T follicular helper cell (primary cell): ENCODE results near the gene NPC2.
"Not testable (repeated sequence)": the region's sequence is repeated elsewhere in the genome, so short reads cannot be mapped to it uniquely, and the experiment has no call there.

Experiments
- DNase-seq: peaks from one replicate; pipeline ENCODE4 v3.0.0-alpha.2; 2020; ENCODE audit warnings: low read depth

NPC2 gene

DNA sequence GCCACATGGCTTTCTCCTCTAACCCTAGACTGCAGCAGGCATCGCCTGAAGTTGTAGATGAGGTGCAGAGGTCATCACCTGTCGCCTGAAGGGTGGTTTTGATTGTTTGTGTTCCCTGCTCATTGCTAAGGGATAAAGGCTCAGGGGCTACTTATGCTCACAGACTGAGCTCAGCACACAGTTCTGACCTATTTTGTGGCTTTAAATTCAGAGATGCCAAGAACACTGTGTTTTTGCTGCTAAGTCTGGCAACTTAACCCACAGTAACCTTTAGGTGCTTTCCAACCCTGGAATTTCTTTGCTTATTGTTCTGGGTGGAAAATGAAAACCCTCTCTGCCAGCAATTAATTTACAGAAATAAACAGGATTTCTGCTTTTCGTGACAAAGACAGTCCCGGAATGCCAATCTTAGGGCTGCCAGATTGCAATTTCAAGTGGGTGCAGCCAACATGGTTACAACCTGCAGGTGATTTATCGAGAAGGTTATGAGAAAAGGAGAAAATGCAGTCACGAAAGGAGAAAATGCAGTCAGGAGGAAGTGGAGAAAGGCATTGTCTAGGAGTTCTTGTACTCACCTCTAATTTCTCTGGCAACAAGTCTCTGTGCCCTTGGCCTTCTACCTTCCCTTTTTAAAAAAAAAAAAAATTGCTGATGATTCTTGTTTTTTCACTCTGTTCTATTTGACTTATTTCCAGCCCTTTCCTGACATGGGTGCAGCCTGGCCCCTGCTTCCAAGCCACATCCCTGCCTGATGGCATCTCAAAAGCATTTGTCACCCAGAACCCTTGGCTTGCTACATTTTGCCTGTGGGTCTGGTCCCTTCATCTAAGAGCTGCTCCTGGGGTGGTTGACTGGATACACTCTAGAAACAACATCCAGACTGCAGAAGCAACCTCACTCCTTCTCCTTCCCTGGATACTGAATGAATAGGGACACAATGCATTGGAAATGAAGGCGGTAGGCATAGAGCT, 23.3 kb downstream of the NPC2 start:
- no peak for DNase-seq

DNA sequence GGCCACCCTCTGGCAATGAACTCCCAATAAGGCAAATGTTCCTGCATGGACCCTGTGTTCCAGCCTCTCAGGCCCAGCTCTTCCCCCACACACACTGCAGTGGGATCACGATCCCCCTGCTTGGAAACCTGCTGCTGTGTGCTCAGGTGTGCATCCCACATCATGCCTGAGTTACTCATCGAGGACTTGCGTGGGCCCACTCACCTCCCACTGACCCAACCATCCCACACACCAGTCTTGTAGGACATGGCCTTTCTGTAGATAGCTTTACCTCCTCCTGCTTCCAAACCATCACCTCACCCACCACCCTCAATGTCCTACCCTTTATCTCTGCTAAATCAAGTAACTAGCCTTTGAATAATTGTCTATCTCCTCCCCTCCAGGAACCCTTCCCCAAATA, 24.6 kb downstream of the NPC2 start:
- DNase-seq: no peak

DNA sequence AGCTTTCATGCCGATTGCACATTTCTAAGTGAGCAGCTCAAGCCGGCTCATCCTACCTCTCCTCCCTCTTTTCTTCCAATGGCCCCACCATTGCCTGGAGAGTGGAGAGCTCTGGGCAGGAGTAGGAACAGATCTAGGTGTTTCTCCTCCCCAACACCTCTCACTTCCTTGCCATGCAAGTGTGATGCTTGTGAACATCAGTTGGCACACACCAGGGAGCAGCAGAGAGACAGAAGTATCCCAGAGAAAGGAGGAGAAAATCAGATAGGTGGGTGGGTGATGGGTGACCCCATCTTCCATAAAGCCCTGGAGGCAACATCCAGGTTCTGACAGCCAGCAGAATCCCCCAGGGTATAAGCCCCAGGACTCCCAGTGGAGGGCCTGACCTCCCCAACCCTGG, 27.8 kb downstream of the NPC2 start:
- DNase-seq: no peak

DNA sequence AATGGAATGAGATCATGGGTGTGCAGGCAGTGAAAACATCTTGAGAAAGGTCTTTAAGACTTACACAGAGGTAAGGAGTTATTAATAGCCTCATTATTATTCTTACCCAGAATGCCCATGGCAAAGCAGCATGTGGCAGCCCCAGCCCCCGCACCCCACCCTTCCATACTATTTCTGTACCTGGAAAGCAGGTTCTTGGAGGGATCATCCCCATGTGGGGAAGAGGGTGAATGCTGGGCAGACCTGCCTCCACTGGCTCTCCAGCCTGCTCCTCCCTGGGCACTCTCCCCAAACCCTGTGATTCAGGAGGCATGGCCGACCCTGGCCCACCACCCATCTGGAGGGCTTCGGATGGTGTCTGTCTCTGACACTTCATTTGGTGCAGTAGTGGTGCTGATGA, 28.3 kb downstream of the NPC2 start:
- DNase-seq: no peak

DNA sequence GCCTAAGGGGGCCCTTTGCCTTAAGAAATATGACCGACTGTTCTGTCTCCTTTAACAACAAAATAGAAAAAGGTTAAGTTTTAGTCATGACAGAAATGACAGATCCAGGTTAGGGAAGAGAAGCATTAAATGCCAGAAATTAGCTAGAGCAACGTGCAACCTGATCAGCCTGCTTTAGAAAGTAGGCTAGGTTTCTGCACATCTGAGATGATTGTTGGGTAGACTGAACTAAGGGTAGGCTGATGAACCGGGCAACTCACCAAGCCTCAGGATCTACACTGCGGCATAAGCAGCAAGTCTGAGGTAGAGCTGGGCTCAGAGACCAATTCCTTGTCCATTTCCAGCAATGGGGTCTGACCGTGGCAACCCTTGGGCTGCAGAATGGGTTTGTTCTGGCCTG, 29.4 kb downstream of the NPC2 start:
- no peak for DNase-seq

DNA sequence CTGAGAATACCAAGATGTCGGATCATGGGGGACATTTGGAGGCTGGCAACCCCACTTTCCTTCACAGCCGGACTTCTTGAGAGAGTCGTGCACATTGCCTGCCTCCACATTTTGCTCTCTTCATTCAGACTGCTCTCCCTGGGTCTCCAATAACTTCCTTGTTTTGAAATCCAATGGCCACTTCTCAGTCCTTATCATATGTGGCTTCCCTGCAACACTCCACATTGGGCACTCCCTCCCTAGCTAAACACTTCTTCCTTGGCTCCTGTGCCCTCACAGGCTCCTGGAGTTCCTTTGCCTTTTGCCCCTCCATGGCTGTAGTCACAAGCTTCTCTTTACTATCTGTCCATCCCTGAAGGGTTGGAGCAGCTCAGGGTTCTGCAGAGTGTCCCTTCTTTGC, 30.1 kb downstream of the NPC2 start:
- no peak for DNase-seq

DNA sequence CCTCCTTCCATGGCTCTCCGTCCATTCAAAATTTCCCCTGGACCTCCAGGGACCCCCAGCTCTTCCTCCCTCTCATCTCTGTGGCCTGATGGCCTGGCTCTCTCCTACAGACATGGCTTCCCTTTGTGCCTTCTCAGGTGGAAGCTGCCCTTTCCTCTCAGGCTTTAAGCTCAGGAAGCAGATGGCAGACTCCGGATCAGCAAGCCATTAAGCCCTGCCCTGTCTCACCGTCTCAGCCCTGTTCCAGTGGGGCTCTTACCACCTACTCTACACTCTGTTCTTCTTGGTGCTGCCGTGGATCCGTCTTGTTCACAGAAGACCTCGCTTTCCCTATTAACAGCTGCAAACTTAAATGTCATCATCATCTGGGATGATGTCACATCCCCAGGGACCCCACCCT, 33.1 kb downstream of the NPC2 start:
- DNase-seq: no peak

DNA sequence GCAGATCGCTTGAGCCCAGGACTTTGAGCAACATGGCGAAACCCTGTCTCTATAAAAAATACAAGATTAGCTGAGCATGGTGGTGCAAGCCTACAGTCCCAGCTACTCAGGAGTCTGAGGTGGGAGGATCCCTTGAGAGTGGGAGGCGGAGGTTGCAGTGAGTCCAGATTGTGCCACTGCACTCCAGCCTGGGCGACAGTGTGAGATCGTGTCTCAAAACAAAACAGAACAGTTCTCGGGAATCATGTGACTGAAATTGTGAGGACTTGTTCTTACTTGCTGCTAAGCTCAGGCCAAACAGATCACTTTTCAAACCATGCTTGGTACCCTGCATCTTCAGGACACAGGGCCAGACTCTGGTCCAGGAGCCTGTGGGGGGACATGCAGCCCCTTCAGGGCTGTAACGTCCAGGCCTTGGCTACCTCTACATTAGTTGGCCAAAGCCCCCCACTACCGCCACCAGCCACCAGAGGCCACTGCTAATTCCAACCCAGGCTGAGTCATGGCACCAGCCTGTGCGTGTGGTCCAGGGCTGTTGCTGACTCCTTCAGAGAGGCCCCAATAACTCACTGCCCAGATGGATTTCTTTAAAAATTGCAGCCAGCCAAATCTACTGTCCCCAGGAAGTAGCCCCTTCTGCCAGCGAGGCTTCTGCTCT, 33.7 kb downstream of the NPC2 start:
- DNase-seq: no peak

DNA sequence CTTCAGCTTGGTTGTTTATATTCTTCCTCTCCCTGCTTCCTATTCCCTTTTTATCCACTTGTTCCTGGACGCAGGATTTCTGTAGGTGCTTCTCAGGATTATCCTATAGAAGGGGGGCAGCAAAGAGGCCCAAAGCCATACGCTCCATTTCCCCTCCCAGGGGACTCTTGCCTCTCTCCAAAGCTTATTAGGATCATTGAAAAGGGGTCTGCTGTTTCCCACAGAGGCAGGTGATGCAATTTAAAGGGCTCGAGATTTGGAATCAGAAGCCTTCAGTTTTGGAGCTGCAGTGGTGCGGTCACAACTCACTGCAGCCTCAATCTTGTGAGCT, 35.6 kb downstream of the NPC2 start:
- no peak for DNase-seq

DNA sequence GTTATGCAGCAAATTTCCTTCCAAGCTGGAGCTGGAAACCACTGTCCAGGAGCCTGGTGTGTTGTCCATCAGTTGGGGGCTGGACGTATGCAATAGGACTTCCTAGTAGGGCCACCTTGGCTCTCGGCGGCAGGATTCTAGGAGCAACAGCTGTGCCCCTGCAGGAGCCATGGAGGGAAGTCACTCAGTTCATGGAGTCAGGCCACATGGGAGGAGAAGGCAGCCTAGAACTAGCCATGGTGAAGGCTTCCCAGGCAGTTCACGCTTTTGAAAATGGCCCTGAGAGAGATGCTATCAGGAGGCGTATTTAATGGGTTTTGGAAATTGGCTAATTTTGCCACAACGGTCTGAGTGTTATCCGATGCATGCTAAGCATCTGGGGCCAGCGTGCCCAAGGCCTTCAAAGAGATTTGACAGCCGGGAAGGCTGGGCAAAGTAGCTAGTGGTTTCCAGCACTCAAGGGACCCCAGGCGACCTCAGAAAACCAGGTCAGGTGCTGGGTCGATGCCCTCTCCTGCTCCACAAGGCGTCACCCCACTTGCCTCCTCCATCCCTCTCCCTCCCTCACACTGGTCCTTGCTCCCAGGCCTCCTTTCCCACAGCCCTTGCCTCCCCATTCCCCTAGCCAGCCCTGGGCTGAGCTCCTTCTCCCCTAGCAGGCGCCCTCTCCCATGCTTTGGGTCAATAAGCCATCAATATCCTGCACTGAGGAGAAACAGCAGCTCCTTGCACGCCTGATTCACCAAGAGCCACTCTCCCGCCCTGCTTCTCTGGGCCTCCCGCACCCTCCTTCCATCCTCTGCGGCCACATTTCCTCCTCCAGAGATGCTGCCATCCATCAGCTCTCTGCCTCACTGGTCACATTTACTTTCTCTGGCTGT, 36.2 kb downstream of the NPC2 start:
- no peak for DNase-seq

DNA sequence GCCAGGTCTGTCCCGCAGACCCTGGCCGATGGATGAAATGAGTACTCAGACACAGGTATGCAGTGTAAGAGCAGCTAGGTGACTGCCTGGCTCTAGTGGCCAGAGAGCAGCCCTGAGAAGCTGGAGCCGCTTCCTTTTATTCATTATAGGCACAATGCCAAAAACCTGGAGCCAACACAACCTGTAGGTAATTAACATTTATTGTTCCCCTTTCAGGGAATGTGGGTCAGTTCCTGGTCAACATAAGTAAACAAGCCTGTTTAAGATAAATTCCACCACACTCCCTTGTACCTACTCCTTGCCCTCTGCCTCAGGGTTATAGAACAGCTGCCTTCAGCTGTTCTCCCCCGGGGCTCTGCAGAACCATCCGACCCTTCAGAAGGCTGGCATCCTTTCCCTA, 38.7 kb downstream of the NPC2 start:
- not testable (repeated sequence) for DNase-seq

DNA sequence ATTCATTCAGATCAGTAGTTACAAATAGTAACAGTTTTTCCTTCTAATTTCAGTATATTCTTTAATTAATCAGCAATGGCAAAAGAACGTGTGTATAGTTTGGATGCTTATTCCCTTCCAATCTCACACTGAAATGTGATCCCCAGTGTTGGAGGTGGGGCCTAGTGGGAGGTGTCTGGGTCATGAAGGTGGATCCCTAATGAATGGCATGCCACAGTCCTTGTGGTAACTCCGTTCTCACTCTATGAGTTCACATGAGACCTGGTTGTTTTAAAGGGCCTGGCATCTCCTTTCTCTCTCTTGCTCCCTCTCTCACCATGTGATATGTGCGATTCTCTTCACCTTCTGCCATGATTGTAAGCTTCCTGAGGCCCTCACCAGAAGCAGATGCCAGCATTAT, 48.2 kb downstream of the NPC2 start:
- no peak for DNase-seq

DNA sequence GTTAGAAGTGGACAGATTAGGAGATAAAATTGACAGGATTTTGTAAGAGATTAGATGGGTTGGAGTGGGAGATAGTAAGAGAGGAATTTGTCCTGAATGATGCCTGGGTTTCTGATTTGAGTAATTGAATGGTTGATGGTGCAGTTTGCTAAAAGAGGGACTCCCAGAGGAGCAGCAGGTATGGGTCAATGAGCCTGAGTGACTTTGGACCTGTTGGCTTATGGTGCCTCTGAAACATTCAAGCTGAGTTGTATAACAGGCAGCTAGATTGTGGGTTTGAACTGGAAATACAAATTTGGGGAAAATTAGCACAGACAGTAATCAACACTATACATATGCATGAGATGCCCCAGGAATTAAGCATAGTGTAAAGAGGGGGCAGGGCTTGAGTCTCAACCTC, 50.3 kb downstream of the NPC2 start:
- no peak for DNase-seq

DNA sequence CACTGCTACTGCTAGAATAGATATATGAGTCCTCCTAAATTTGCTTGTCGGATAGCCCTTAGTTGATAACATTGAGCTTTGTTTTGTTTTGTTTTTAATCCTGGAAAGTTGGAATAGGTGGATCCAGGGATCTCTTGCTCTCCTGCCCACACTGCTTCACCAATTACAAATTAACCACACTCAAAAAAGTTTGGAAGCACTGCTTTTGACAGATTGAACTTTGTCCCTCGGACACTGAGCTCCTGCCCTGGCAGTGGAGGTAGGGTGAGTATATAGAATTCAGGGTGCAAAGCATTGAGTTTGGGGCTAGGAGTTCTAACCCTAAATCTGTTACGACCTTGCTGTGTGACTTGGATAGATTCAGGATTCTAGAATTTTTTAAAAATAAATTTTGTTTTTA, 52.0 kb downstream of the NPC2 start:
- no peak for DNase-seq

DNA sequence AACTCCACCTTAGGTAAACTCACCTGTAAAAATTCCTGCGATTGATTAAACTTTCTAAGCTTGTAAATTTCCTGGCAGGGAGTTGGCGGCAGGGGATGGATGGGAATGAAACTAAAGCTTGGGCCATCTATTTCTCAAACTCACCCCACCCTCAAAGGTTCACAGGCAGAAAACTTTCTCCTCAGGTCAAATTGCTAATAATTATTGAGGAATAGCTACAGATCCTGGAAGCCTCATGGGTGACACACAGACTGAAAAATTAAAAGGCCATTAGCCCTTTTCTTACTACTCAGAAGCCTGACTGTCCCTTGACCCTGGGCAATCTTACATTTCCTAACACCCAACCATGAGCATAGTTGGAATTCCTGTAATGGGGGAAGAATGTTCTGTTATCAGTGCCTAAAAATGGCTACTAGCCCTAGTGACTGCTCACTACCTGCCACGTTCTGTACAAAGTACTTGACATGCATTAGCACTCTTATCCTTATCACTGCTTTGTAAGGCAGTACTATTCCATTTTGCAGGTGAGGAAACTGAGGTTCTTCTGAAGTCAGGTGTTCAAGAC, 54.7 kb downstream of the NPC2 start:
- no peak for DNase-seq

DNA sequence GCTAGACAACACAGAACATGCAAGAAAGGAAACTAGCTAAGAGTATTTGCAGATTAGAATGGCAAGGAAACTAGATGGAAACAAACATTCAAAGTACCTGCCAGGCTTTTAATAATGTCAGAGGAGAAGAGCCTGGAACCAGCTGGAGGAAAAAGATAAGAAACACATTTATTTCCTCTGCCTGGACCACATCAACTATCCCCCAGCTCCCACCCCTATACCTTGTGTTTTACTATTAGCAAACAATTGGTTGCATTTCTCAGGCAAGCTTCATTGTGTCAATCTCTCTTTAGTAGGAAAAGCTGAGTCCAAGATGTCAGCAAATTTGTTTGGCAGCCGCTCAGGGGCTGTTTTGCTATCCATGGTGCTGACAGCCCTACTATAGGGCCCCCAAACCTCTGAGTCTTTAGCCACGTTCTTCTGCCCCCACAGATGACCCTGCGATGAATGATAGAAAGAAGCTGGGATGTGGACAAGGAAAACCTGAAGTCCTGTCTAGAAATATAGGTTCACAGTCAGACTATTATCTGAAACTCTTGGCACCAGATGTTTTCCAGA, 55.5 kb downstream of the NPC2 start:
- no peak for DNase-seq

DNA sequence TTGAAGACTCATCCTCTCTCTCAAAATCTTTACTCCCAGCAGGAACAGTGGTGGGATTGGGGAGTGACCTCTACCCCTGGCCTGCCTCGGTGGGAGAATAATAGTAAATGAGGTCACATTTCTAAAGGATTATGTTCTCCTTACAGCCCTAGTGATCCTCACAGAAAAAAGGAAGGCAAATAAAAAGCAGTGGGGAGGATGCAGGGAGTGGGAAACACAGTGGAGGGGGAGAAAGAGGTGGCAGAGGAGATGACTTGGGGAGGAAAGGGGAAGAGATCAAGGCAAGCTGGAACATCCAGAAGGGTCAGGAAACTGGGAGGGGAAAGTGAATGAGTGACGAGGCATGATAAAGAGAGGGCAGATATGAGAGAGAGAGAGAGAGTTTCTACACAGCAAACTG, 58.8 kb downstream of the NPC2 start:
- DNase-seq: no peak

DNA sequence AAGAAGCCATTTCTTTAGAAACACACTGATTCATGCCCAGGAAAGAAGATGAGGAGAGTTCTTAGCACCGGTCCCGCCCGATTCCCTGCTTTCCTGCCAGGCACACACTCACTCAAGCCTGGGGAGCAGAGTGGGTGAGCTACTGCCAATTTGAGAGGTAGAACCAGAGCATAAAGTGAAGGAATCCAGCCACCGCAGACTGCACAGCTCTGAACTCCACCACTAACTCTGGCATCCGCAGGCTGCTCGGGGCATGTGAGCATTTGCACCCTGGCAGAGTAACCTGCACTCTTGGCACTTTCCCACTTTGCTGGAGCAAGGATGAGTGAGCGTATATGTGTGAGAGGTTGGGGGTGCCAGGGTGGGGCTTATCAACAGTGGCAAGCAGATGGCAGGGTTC, 63.1 kb downstream of the NPC2 start:
- DNase-seq: no peak
